IPS-18c (cell line): Measurements from ENCODE around the gene SMNDC1.

Experiments used
- H3K4me3 ChIP-seq: 2 replicates; pipeline ENCODE4 v1.7.0; 2013; ENCODE audit warnings: low read depth, mild to moderate bottlenecking, low read length, moderate library complexity; ENCODE audit not compliant: insufficient read depth
- H3K9me3 ChIP-seq: one replicate; pipeline ENCODE4 v1.6.1; 2013; ENCODE audit warnings: mild to moderate bottlenecking, low read length, moderate library complexity; ENCODE audit not compliant: control insufficient read depth, insufficient read depth

The SMNDC1 gene

DNA sequence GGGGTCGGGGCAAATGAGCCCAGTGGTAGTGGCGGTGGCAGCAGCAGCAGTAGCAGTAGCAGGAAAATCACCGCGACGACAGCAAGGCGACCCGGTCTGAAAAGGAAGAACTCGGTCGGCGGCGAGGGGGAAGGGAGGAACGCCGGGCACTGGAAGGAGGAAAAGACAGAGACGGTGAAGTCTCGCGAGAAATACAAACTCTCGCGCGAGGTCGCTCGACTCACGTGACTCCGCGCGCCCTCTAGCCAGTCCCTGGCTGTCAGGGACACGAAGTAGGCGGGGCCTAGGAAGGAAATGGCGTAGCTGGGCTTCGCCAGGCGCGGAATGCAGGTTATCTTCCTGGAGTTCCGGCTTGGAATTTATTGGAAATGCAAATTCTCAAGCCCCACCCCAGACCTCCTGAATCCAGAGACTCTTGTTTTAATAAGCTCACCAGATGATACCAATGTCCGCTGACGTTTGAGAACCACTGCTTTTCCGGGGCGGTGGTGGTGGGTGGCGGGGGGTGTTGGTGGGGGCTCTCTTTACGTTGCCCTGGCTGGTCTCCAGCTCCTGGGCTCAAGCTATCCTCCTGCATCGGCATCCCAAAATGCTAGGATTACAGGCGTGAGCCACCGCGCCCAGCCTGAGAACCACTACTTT lies at the start of gene SMNDC1:
Gene SMNDC1, minus strand, starts transcription at position 141 of the 642 bp plus-strand sequence. CDS start 1,333 bp downstream, outside the sequence.
- Histone ChIP-seq H3K4me3 (peak within 1 kb of the TSS; percentile 86), H3K9me3 (no peaks in the 10 kb centered on the region)

DNA sequence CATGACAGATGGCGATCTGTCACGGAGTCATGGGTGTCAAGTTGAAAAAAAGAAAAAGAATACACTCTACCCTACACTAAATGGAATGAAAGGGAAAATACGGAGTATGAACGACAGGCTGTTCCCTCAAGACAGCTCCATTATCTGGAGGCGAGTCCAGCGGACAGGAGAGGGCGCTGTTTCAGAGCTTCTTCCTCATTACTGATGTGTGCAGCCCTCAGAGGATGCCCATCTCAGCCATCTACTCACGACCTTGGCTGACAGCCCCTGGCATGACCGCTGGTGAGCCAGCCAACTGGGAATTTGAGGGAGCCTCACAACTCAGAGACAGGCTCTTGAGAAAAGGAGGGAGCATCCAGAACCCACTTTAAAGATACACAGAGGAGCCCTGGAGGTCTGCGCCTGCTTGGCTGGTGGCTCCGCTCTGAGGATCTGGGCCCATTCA lies 49.6 kb upstream of the SMNDC1 start:
- H3K9me3 ChIP-seq = no peaks in the 10 kb centered on the region
- H3K4me3 ChIP-seq = no peak overlapping the region; the same call in 1 of the 2 replicates

DNA sequence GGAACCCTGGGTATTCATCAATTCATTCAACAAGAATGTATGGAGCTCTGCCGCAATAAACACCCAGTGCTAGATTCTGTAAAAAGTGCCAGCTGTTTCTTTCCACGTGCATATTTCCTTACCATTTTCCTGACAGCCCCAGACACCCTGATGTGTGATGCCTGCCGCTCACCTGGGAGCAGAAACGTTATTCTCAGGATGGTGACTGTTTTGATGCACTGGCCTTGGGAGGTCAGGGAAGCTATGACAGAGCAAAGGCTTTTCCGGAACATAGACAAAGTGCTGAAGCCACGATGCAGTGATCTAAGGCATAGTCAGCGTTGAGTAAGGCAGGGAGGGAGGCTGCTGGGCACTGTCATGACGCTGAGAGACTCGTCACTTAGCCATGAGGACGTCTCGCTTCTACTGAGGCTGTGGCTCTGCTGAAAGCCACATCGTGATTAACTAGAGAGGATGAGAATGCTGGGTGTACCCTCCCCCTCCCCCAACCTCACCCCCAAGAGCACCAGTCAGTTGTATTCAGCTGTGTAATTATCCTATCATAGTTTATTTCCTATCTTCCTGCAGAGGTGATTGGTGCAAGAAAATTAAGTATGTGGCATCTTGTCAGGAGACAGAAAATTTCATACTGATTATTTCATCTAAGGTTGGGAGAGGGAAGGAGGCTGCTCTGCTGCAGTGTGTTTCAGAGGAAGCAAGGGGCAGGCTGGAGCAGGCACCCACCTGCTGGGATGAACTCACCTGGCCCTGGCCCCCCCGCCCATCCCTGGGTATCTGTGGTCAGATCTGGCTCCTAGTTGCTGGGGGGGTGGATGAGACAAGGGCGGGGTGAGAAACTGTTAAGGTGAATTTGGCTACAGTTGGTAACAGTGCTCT lies 48.8 kb upstream of the SMNDC1 start:
- no peaks in the 10 kb centered on the region for H3K9me3 ChIP-seq
- H3K4me3 ChIP-seq = no peak overlapping the region; the same call in 1 of the 2 replicates

DNA sequence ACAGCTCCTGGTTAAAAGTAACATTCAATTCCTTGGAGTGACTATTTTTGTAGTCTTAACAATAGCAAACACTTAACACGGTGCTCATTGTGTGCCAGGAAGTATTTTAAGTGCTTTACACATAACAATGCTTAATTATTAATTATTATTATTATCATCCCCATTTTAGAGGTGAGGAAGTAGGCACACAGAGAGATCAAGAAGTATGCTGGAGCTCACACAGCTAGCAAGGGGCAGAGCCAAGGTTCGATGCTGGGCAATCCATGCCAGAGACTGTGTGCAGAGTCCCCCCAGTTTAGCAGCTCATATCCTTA lies 48.2 kb upstream of the SMNDC1 start:
- Histone ChIP-seq H3K9me3 (no peaks in the 10 kb centered on the region), H3K4me3 (no peak overlapping the region)

DNA sequence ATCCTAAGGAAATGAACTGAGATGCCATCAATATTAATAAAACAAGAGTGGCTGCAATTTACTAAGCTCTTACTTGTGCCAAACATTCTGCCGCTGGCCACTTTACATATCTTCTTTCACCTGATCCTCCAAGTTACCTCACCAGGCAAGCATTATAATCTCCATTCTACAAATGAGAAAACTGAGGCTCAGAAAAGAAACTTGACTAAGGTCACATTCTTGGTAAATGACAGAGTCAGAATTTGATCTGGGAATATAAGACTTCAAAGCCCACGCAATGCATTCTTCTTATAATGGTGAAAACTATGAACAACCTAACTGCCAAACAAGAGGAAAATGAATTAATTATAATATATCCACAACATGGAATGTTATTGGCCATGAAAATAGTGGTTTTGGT lies 46.1 kb upstream of the SMNDC1 start:
- no peaks in the 10 kb centered on the region for H3K9me3 ChIP-seq
- H3K4me3 ChIP-seq = no peak overlapping the region

DNA sequence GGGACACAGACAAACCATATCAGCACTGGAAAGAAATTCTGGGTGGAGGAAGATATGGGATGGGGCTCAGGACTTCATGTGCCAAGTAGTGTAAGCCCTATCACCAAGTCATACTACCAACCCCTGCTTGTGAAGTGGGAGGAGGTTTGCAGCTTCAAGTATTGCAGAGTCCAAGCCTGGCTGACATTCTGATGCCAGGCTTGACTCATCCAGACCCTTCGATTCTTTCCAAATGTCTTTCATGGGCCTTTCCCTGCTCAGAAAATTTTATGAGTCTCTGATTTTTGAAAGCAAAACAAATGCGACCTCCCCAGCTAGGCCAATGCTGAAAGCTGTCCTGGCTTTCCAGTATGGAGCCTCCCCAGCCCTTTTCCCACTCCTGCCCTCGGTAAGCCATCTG lies 45.1 kb upstream of the SMNDC1 start:
- Histone ChIP-seq H3K9me3 (no peaks in the 10 kb centered on the region), H3K4me3 (no peak overlapping the region)

DNA sequence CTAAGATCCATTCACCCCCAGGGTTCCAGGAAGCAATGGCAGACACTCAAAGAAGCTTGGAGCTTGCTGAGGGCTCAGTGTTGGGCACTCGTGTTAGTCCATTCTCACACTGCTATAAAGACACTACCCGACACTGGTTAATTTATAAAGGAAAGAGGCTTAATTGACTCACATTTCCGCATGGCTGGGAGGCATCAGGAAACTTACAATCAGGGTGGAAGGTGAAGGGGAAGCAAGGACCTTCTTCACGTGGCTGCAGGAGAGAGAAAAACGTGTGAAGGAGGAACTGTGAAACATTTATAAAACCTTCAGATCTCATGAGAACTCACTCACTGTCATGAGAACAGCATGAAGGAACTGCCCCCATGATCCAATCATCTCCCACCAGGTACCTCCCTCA lies 44.7 kb upstream of the SMNDC1 start:
- Histone ChIP-seq H3K4me3 (no peak overlapping the region), H3K9me3 (no peaks in the 10 kb centered on the region)

DNA sequence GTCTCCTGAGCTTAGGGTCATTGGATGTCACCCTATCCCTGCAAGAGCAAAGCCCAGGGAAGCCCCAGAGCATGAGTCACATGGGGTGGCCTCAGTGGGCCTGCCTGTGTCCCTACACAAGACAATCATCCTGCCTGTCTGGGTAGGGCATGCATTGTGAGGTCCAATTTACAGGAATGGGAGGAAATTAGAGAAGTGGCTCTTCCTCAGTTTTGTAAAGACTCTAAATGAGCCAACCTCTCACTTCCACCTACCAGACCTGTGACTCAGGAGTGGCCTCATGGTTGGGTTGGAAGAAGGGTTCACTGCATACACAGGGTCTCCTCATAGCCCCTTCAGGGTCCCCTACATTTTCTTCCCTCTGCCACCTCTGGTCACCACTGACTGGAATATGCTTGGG lies 43.6 kb upstream of the SMNDC1 start:
- no peak overlapping the region for H3K4me3 ChIP-seq
- no peaks in the 10 kb centered on the region for H3K9me3 ChIP-seq

DNA sequence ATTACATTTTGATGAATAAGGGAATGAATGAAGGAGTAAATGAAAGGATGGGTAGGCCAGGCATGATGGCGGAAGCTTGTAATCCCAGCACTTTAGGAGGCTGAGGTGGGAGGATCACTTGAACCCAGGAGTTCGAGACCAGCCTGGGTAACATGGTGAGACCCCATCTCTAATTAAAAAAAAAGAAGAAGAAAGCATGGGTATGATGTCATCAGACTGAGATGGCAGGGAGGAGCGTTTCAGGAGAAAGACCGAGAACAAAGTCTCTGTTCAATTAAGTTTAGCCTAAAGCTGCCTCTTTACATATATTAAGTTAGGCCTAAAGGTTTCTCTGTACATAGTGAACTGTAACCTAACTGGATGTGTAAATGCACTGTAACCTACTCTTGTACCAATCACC lies 42.2 kb upstream of the SMNDC1 start:
- H3K4me3 ChIP-seq = no peak overlapping the region
- no peaks in the 10 kb centered on the region for H3K9me3 ChIP-seq

DNA sequence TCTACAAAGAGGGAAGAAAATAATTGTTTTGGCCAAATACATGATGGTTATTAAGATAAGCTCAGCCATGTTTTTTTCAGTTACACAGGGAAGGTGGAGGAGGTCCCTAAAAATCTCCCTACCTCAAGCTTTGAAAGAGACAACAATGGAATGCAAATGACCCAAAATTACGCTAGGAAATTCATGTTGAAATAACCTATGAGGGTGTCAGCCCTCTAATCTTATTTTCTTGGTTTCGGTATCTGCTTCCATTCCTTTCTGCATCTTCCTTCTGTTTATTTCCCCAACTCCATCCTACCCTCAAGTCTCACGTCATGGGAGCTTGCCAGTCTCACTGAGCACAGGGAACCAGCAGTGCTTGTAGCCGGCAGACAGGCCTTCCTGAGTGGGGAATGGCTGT lies 40.6 kb upstream of the SMNDC1 start:
- Histone ChIP-seq H3K4me3 (no peak overlapping the region), H3K9me3 (no peaks in the 10 kb centered on the region)

DNA sequence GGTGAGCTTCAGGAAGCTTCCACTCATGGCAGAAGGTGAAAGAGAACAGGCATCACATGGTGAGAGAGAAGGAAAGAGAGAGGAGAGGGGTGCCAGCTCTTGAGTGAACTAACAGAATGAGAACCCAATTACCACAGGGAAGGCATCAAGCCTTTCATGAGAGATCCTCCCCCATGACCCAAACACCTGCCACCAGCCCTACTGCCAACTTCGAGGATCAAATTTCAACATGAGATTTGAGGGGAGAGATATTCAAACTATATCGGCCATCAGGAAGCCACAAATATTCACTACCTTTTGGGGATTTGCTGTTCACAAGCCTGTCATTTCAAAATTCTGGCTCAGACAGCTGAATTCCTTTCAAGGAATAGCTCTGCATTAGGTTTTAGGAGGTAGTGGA lies 39.9 kb upstream of the SMNDC1 start:
- Histone ChIP-seq H3K4me3 (no peak overlapping the region), H3K9me3 (no peaks in the 10 kb centered on the region)

DNA sequence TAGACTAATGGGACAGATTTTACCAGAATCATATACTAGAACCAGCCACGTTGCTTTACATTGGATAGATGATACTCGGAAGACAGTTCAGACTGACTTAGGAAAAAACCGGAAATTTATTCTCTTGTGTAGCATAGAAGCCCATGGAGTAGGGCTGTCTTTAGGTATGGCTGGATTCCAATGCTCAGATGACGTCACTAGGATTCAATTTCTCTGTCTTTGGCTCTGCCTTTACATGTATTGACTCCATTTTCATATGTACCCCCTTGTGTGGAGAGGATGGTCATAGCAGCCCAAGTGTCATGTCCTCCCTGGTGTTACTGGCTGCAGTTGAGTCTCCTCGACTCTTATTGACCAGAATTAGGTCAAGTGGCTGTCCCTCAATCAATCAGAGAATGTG lies 39.2 kb upstream of the SMNDC1 start:
- no peak overlapping the region for H3K4me3 ChIP-seq
- no peaks in the 10 kb centered on the region for H3K9me3 ChIP-seq

DNA sequence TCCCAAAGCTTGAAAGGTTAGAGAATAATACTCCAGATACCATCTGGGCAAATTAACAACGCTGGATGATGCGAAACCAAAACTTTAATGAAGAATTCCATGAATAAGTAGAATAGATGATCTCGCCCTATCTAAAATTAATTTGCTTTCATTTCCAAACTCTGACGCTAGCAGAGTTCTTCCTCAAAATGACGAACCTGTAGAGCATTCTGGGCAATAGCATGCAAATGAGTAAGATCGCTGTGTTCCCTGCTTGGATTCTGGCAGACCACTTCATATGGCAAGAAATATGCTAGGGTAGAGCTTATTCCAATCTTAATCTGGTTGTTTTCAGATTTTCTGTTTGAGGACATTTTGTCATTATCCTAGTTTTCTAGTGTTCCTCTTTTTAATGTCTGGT lies 36.1 kb upstream of the SMNDC1 start:
- no peaks in the 10 kb centered on the region for H3K9me3 ChIP-seq
- no peak overlapping the region for H3K4me3 ChIP-seq

DNA sequence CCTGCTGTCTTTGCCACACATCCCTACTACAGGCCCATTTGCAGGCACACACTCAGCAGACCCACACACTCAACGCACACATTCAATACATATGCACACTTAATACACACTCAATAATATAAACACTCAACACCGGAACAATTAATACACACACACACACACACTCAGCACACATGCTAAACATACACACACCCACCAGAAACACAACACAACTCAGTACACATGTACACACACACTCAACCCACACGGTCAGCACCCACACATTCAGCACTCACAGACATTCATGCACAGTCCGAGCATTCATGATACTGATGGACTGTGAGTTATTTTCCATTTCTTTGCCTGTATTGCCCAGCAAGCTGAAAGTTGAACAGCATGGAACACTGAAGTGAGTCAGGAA lies 35.4 kb upstream of the SMNDC1 start:
- H3K9me3 ChIP-seq = no peaks in the 10 kb centered on the region
- no peak overlapping the region for H3K4me3 ChIP-seq

DNA sequence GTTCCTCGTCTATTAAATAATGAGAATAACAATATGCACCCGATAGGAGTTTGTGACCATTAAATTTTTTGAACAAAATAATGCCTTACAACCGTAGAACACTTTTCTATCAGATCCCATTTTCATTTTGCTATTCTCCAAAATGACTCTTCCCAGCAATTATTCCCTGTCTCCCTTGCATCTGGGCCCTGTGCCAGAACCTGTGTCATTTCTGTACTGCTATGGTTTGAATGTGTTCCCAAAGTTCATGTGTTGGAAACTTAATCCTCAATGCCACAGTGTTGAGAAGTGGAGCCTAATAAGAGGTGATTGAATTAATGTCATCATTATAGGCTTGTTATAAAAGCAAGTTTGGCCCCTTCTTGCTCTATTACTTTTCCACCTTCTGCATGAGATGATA lies 33.2 kb upstream of the SMNDC1 start:
- no peaks in the 10 kb centered on the region for H3K9me3 ChIP-seq
- H3K4me3 ChIP-seq = no peak overlapping the region

DNA sequence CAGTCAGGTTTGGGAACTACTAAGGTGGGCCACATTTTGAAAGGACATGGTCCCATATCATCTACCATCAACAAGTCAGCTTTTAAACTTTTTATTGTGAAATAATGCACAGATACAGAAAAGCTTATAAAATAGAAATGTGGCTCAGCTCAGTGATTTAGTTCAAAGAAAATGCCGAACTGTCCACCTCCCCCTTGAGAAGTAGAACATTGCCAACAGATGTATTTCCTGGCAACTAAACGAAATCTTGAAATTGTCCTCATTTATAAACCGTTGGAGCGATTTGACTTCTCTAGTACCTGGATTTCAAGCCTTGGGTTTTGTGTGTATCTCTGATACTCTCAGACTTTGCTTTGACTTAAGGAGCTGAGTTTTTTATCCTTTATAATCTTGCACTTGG lies 32.7 kb upstream of the SMNDC1 start:
- H3K9me3 ChIP-seq = no peaks in the 10 kb centered on the region
- H3K4me3 ChIP-seq = no peak overlapping the region

DNA sequence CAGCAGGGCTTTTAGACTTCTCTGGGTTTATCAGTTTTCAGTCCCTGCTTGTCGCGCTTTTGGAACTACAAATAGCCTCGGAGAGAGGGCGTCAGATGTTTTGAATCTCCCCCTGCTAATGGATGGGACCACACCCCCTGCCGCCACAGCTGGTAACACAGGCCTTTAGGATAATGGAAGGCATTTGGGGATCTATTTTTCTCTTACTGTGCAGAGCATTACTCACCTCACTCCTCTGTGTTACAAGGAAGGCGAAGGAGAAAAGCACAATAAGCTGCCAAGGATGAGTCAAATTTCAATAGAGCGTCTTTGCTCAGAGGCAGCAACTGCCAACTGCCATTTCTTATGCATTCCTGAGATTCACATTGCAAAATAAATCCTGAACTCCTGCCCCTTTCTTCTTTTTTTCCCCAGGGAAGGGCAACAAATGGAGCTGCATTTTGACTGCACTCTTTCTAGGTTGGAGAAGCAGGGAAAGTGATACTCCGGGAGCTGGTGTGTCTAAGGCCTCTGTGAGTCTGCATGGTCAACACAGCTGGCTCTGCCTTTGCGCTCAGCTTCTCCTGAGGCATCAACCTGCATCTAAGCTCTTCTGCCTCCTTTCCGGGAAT lies 31.5 kb upstream of the SMNDC1 start:
- Histone ChIP-seq H3K4me3 (no peak overlapping the region), H3K9me3 (no peaks in the 10 kb centered on the region)
